Measurements from ENCODE around the gene RBMS2. TPM values are rescaled to one million over a fixed set of nuclear protein-coding genes. Genes with fewer than 3 reads are reported as not detected.

RBMS2 gene
- total RNA-seq, 1 donor from 2014 or later: 21.6 TPM

DNA sequence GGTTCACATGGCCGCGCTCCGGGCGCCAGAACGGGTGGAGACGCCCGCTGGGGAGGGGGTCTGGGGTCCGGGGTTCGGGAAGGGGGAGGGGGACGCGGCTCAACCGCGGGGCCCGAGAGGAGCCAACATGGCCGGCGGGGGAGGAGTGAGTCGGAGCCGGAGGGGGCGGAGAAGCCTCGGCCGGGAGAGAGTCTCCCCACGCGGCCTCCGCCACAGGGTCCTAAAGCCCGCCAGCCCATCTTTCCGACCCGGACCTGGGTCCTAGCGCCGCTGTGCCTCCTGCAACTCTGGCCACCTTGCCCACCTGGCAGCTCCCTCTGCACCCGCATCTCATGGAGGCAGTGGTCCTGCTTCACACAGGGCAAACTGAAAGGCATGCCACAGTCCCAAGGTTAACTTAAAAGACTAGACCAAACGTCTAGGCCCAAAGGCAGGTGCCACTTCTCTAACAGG is 108.6 kb downstream of the RBMS2 start, which contains the start of gene BAZ2A:
Gene BAZ2A (minus strand): TSS at position 147 of the 453 bp plus-strand sequence. CDS start 12,796 bp downstream, outside the sequence.
- DNase-seq (ENCODE audit: low read depth, low spot score): peak; percentile 36

- no peak for DNase-seq (ENCODE audit: low read depth, low spot score)
Measured at GRCh38 chr12:56631790-56632700, 110.4 kb downstream of the RBMS2 start.

- no peak for DNase-seq (ENCODE audit: low read depth, low spot score)
Measured at GRCh38 chr12:56632701-56633467, 111.3 kb downstream of the RBMS2 start.

DNA sequence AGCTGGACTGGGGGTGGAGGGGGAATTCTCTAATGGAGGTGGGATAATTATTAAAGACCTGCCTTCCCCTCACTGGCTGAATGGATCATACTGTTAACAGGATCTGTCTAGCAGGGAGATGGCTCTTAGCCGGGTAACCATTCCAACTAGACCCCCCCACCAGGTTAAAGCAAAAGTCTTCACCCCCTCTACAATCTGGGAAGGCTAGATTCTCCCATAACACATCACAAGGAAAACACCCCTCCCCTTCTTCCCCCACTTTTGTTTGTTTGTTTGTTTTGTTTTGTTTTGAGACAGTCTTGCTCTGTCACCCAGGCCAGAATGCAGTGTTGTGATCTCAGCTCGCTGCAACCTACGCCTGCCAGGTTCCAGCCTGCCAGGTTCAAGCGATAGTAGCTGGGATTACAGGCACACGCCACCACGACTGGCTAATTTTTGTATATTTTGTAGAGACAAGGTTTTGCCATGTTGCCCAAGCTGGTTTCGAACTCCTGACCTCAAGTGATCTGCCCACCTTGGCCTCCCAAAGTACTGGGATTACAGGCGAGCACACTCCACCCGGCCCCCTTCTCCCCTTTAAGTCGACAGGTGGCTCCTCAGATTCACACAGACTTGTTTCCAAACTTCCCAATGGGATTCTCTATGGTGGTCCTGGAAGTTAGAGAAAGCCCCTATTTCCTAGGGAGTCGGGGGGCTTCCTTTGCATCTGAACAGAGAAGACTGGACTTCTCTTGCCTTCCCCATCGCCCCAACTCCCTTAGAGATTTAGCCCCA is 112.0 kb downstream of the RBMS2 start:
- no peak for DNase-seq (ENCODE audit: low read depth, low spot score)

- no peak for DNase-seq (ENCODE audit: low read depth, low spot score)
Measured at GRCh38 chr12:56634242-56634836, 112.7 kb downstream of the RBMS2 start.

- DNase-seq (ENCODE audit: low read depth, low spot score): peak; percentile 20
Measured at GRCh38 chr12:56634837-56635791, 113.5 kb downstream of the RBMS2 start.

- peak; percentile 20 for DNase-seq (ENCODE audit: low read depth, low spot score)
Measured at GRCh38 chr12:56635806-56636674, 114.4 kb downstream of the RBMS2 start.

GRCh38 chr12:56636675-56637540 is 115.3 kb downstream of the RBMS2 start:
- peak; percentile 98 for DNase-seq (ENCODE audit: low read depth, low spot score)

DNA sequence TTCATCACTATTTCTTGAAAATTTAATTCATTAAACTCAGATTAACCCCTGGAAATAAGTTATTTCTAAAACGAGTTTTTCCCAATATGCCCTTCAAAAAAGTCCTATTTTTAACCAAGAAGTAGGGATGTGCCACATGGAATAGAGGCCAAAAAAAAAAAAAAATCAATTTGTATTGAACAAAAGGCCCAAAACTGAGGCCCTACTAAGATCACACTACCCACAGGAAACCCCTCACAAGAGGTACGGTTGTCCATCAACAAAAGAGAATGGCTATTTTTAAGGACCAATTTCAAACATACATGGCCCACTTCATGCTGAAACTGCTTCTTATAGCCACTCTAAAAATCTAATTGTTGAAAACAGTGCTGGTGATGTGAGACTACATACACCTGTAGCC is 116.0 kb downstream of the RBMS2 start:
- no peak for DNase-seq (ENCODE audit: low read depth, low spot score)

DNA sequence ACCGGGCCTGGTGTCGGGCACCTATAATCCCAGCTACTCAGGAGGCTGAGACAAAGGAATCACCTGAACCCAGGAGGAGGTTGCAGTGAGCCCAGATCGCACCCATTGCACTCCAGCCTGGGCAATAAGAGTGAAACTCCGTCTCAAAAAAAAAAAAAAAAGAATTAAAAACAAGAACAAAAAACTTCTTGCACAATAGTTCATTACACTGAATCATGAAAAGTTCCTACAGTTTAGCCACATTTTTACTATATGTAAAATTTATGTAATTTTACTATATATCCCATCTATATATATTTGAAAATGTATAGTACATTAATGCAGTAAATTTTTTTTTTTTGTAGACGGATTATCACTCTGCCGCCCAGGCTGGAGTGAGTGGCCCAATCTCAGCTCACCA is 119.6 kb downstream of the RBMS2 start:
- DNase-seq (ENCODE audit: low read depth, low spot score): no peak

- no peak for DNase-seq (ENCODE audit: low read depth, low spot score)
Measured at GRCh38 chr12:56644654-56645053, 123.0 kb downstream of the RBMS2 start.

DNA sequence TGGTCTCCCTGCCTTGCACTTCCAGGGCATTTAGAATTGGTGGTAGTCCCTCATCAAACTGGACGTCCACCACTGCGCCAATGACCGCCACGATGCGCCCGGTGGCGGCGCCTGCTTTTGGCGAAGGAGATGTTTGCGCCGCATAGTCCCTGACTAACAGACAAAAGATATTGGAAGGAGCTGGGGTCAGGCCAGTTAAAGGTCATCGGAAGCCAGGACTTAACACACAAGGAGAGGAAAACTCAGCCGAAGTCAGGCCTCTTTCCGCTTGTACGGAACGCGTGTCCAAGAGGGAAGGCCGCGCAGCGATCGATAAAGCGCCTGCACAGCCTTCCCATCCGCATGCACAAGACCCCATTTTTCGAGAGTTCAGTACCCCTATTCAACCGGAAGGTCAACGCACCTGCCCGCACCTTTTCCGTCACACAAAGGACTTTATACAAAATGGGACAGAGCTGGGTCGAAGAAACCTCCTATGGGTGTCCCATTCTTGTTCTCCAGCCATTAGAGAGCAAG is 123.6 kb downstream of the RBMS2 start:
- DNase-seq (ENCODE audit: low read depth, low spot score): no peak

Other genes starting within 250 kb of the RBMS2 start
- 151 TPM in 2 replicates for gene CS, start 221.5 kb upstream of the RBMS2 start, total RNA-seq
- 73.1 and 82.8 TPM in 2 replicates for gene CNPY2, start 205.8 kb upstream of the RBMS2 start, total RNA-seq
- gene PAN2, start 187.8 kb upstream of the RBMS2 start, total RNA-seq: 10.6 and 15.3 TPM in 2 replicates
- gene IL23A, start 182.9 kb upstream of the RBMS2 start, total RNA-seq: 0.13 TPM in 1 of 2 replicates, not detected in the other
- gene STAT2, start 161.7 kb upstream of the RBMS2 start, total RNA-seq: 54.6 and 87.9 TPM in 2 replicates
- gene APOF, start 159.0 kb upstream of the RBMS2 start, total RNA-seq: not detected in 2 replicates
- gene TIMELESS, start 72.4 kb upstream of the RBMS2 start, total RNA-seq: 14.8 and 25.3 TPM in 2 replicates
- gene MIP, start 67.2 kb upstream of the RBMS2 start, total RNA-seq: 0.07 and 0.20 TPM in 2 replicates
- 1.7 and 1.8 TPM in 2 replicates for gene SPRYD4, start 53.2 kb upstream of the RBMS2 start, total RNA-seq
- 0.26 and 0.28 TPM in 2 replicates for gene GLS2, start 33.7 kb upstream of the RBMS2 start, total RNA-seq
- 16.6 and 26.3 TPM in 2 replicates for gene BAZ2A, start 108.5 kb downstream of the RBMS2 start, total RNA-seq
- 633 and 660 TPM in 2 replicates for gene ATP5F1B, start 124.2 kb downstream of the RBMS2 start, total RNA-seq
- 85.3 and 143 TPM in 2 replicates for gene PTGES3, start 166.5 kb downstream of the RBMS2 start, total RNA-seq
- gene NACA, start 203.5 kb downstream of the RBMS2 start, total RNA-seq: 1,329 and 1,623 TPM in 2 replicates
- 12.7 and 16.2 TPM in 2 replicates for gene PRIM1, start 230.5 kb downstream of the RBMS2 start, total RNA-seq
- gene HSD17B6, start 241.5 kb downstream of the RBMS2 start, total RNA-seq: 0.26 and 0.28 TPM in 2 replicates